ENCODE results near the gene SLF2. TPM values are rescaled to one million over a fixed set of nuclear protein-coding genes. Genes with fewer than 3 reads are reported as not detected.

The SLF2 gene
- total RNA-seq, 1 experiment from 2014 or later = 13.6 TPM

DNA sequence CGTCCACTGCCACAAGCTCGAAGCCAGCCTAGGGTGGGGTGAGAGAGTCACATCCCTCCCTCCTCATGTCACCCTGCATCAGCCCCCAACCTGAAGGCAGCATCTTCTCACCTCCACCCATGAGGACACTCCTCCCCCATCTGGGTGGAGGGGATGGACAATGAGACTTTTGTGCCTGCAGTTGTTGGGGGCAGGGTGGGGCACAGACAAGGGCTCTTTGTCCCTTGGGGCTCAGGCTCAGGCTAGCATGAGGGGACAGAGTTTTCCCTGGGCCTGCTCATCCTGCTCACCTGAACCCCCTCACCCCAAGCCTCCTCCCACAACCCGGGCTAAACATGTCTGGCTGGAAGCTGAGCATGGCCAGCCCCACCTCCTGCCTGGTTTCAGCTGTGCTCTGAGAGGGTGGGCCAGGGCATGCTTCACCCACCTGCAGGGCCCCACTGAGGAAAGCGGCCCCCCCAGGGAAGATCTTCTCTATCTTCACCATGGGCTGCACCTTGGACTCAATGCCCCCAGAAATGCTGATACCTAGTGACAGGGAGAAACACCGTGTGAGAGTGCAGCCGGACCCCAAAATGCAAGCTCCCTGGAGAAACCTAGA lies 96.2 kb downstream of the SLF2 start:
- H3K9me2 ChIP-seq (ENCODE audit: insufficient read depth) = no peaks in the 10 kb centered on the region
- H3K4me3 ChIP-seq = no peak overlapping the region
- H2AFZ ChIP-seq = no peak overlapping the region
- H3K79me2 ChIP-seq (ENCODE audit: low read depth) = no peaks in the 10 kb centered on the region
- H3K27me3 ChIP-seq (ENCODE audit: insufficient read depth, low read depth) = no peaks in the 10 kb centered on the region
- H3F3A ChIP-seq (ENCODE audit: insufficient read depth, low read depth) = peaks cover 13% of the 10 kb centered on the region; the same call in 1 of the 2 replicates
- H3K4me2 ChIP-seq = no peak overlapping the region
- H3K27ac ChIP-seq = no peak overlapping the region
- no peak for DNase-seq
- TF ChIP-seq, protein P1, sequence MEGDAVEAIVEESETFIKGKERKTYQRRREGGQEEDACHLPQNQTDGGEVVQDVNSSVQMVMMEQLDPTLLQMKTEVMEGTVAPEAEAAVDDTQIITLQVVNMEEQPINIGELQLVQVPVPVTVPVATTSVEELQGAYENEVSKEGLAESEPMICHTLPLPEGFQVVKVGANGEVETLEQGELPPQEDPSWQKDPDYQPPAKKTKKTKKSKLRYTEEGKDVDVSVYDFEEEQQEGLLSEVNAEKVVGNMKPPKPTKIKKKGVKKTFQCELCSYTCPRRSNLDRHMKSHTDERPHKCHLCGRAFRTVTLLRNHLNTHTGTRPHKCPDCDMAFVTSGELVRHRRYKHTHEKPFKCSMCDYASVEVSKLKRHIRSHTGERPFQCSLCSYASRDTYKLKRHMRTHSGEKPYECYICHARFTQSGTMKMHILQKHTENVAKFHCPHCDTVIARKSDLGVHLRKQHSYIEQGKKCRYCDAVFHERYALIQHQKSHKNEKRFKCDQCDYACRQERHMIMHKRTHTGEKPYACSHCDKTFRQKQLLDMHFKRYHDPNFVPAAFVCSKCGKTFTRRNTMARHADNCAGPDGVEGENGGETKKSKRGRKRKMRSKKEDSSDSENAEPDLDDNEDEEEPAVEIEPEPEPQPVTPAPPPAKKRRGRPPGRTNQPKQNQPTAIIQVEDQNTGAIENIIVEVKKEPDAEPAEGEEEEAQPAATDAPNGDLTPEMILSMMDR (conservative IDR thresholded peaks at IDR 0.05) = no peak
- TF ChIP-seq EZH2 (IDR thresholded peaks at IDR 0.05; ENCODE audit: low read depth) = no peak
- BruUV-seq (replicated peaks) = no TSS peak
- POLR2A ChIA-PET (ENCODE audit: unreplicated experiment) = no interaction called here
- no peaks in the 10 kb centered on the region for H3K9me3 ChIP-seq (ENCODE audit: insufficient read depth, low read depth)
- H4K20me1 ChIP-seq (ENCODE audit: insufficient read depth) = no peaks in the 10 kb centered on the region
- intact Hi-C loops (cut with micrococcal nuclease; ENCODE audit: unreplicated experiment) = no loop called here
- peaks cover 5% of the 10 kb centered on the region for H3K4me1 ChIP-seq (replicated peaks; ENCODE audit: insufficient read depth)
- CTCF ChIA-PET = no interaction called here
- no peaks in the 10 kb centered on the region for H3K36me3 ChIP-seq (ENCODE audit: low read depth)

DNA sequence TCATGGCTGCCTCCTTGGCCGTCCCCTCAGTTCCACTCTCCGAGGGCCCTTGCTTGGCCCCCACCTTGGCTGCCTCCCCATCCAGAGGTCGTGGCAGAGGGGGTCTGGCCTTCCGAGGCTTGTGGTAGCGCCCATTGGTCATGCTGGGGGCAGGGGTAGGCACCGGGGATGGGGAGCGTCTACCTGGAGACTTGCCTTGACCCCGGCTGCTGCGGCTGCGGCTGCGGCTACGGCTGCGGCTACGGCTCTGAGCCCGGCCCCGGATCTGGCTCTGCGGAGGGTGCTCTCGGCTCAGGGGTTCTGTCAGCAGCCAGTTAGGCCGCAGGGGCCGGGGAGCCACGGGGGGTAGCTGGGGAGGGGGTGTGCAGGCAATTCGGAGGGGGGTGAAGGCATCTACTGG lies 97.6 kb downstream of the SLF2 start:
- no peaks in the 10 kb centered on the region for H3K9me3 ChIP-seq (ENCODE audit: insufficient read depth, low read depth)
- no peaks in the 10 kb centered on the region for H3K79me2 ChIP-seq (ENCODE audit: low read depth)
- no peaks in the 10 kb centered on the region for H3K9me2 ChIP-seq (ENCODE audit: insufficient read depth)
- CTCF ChIA-PET = no interaction called here
- no peaks in the 10 kb centered on the region for H4K20me1 ChIP-seq (ENCODE audit: insufficient read depth)
- H3K36me3 ChIP-seq (ENCODE audit: low read depth) = no peaks in the 10 kb centered on the region
- no peak overlapping the region for H3K4me3 ChIP-seq
- no peak for DNase-seq
- H3K4me1 ChIP-seq (replicated peaks; ENCODE audit: insufficient read depth) = peaks cover 5% of the 10 kb centered on the region
- H3K4me2 ChIP-seq = no peak overlapping the region
- BruUV-seq (replicated peaks) = no TSS peak
- TF ChIP-seq EZH2 (IDR thresholded peaks at IDR 0.05; ENCODE audit: low read depth) = no peak
- TF ChIP-seq, protein P1 (conservative IDR thresholded peaks at IDR 0.05) = no peak
- intact Hi-C loops (cut with micrococcal nuclease; ENCODE audit: unreplicated experiment) = loop anchor here (5.0 to 10.0 kb wide), 3 partner anchors 123 to 576 kb away; no protein-coding TSS in a partner anchor
- H3K27me3 ChIP-seq (ENCODE audit: insufficient read depth, low read depth) = no peaks in the 10 kb centered on the region
- H3K27ac ChIP-seq = no peak overlapping the region
- peaks cover 13% of the 10 kb centered on the region; the same call in 1 of the 2 replicates for H3F3A ChIP-seq (ENCODE audit: insufficient read depth, low read depth)
- no peak overlapping the region for H2AFZ ChIP-seq
- POLR2A ChIA-PET (ENCODE audit: unreplicated experiment) = no interaction called here

DNA sequence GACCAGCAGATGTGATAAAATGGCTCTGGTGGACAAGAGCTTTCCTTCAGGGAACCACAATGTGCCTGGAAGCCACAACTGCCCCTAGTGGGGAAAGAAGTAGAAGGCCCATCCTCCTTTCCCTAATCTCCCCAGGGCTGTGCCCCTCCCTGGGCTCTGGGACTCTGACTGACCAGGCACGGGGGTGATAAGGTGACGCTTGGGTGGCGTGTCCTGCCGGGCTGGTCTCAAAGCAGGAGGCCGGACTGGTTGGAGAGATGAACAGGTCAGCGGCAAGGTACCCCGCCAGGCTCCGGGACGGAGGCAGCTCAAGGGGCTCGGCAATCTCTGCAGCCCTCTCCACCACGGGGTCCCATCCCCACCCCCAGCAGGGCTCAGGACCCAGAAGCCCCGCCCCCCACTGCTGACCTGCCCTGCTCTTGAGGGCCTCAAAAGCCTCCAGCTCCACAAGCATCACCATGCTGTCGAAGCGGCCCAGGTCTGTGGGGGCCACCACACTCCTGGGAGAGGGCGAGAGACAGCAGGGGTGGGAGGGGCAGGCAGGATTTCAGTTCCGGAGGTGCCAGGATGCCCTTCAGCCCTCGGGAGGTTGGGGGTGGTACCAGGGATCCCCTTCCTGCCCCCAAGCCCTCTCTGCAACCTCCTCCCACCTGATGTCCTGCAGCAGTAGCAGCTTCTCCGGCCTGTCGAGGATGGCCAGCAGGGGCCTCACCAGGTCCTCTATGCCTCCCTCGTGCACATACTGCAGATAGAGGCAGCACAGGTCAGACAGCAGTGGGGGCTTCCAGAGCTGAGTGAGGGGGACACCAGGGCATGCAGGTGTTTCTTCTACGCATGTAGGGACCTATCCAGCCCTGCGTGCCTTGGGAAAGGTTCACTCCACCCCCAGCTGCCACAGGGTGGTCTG lies 99.0 kb downstream of the SLF2 start:
- no peaks in the 10 kb centered on the region for H4K20me1 ChIP-seq (ENCODE audit: insufficient read depth)
- no peaks in the 10 kb centered on the region for H3K9me3 ChIP-seq (ENCODE audit: insufficient read depth, low read depth)
- no peak overlapping the region for H3K4me2 ChIP-seq
- H3K4me1 ChIP-seq (replicated peaks; ENCODE audit: insufficient read depth) = peaks cover 5% of the 10 kb centered on the region
- intact Hi-C loops (cut with micrococcal nuclease; ENCODE audit: unreplicated experiment) = loop anchor here (5.0 to 10.0 kb wide), 3 partner anchors 124 to 577 kb away; no protein-coding TSS in a partner anchor
- TF ChIP-seq, protein P1 (conservative IDR thresholded peaks at IDR 0.05) = no peak
- no peak for TF ChIP-seq EZH2 (IDR thresholded peaks at IDR 0.05; ENCODE audit: low read depth)
- ChIA-PET CTCF (interaction anchor here (1.1 kb wide), 1 partner anchor 13 kb away, joined by 3 read pairs; no protein-coding TSS in a partner anchor), POLR2A (ENCODE audit: unreplicated experiment) (interaction anchor here (0.6 to 1.0 kb wide), 2 partner anchors 13 to 19 kb away, joined by 5 to 9 read pairs; partner anchors contain the start of genes PDZD7 and SFXN3)
- H3K27me3 ChIP-seq (ENCODE audit: insufficient read depth, low read depth) = no peaks in the 10 kb centered on the region
- H3K9me2 ChIP-seq (ENCODE audit: insufficient read depth) = no peaks in the 10 kb centered on the region
- H3K79me2 ChIP-seq (ENCODE audit: low read depth) = no peaks in the 10 kb centered on the region
- BruUV-seq (replicated peaks) = no TSS peak
- no peak overlapping the region for H3K4me3 ChIP-seq
- DNase-seq = no peak
- H3F3A ChIP-seq (ENCODE audit: insufficient read depth, low read depth) = peaks cover 13% of the 10 kb centered on the region; the same call in 1 of the 2 replicates
- H3K27ac ChIP-seq = no peak overlapping the region
- H2AFZ ChIP-seq = no peak overlapping the region
- H3K36me3 ChIP-seq (ENCODE audit: low read depth) = no peaks in the 10 kb centered on the region

All from PC-9 (cell line).